Stimulated activated naive CD4-positive, alpha-beta T cell (primary cell): Measurements from ENCODE around the gene RASD2.

ENCODE experiments used
- DNase-seq, 6 experiments: peaks; one replicate each; lab custom pipeline; 2025; lab: John Stamatoyannopoulos, UW

The RASD2 gene

DNA sequence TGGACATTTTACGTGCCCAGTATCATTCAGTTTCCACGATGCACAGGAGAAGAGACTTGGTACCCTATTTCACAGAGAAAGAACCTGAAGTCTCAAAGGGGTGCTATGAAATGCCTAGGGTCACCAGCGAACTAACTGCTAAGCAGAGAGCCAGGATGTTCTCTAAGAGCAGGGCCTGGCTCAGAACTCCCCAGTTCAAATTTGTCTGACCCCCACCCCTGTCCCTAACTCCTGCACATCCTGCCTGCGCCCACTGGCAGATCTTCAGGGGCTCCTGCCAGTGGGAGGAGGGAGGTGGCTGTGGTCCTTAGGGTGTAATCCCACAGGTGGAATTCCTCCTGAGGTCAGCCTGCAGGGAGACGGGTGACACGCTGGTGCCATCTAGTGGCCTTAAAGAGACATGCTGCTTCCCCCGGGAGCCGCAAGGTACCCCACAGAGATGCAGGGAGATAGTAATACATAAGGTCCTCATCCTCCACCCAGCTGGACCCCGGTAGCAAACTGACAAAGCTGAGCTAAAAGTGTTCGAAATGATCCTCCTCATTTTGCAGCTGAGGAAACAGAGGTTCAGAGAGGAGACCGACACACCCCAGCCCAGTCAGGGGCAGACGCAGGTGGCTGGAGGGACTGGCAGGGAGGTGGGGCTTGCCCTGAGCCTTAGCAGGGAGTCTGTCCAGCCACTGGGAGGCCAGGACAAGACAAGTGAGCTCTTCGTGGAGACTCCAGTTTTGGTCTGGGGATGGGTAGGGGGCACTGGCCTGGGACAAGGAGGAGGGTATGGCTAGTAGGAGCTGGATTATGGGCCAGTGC lies 42.4 kb downstream of the RASD2 start:
- DNase-seq: peak in 5 of 6 experiments; percentile 21 to 62 (median 28)

DNA sequence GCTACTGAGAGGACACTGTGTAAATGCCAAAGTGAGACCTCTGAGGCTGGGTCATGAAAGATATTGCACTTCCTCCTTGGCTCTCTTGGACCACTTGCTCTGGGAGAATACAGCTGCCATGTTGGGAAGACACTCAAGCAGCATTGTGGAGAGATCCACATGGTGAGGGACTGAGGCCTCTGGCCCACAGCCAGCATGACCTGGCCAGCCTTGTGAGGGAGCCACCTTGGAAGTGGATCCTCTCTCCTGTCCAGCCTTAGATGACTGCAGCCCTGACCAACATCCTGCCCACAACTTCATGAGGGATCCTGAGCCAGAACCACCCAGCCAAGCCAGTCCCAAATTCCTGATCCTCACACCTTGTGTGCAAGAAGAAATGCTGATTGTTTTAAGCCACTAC lies 46.1 kb downstream of the RASD2 start:
- no peak for DNase-seq

DNA sequence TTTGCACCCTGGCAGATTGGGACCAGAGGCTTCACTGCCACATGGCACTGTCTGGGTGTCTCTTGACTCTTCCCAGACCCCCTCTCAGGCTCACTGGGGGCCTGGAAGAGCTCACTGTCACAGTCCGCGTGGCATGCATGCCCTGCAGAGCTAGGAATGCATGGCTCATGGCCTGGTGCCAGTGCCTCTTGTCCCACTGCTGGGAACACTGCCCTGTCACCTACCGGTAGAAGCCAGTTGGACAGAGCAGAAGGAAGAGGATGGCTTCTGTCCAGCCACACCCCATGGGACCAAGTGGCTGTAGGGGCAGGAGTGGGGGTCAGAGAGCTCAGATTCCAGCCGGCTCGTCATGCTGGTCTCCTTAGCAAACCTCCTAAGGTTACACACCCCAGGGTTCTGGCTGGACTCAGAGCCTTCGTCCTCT lies 46.8 kb downstream of the RASD2 start:
- DNase-seq: no peak

DNA sequence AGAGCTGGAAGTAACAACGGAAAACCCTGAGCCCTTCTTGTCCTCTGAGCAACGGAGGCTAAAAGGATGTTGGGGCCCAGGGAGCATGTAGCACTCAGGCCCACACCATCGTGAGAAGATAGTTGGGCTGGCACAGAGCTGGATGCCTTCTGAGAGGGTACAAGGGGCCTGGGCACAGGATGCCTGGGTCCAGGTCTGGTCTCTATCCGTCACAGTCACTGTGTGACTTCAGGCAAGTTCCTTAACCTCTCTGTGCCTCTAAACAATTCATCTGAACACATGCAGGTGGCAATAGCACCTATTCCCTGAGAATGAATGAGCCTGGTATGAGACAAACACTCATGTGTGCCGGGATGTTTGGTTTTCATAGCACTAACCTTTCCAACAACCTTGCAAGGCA lies 47.3 kb downstream of the RASD2 start:
- DNase-seq: no peak

DNA sequence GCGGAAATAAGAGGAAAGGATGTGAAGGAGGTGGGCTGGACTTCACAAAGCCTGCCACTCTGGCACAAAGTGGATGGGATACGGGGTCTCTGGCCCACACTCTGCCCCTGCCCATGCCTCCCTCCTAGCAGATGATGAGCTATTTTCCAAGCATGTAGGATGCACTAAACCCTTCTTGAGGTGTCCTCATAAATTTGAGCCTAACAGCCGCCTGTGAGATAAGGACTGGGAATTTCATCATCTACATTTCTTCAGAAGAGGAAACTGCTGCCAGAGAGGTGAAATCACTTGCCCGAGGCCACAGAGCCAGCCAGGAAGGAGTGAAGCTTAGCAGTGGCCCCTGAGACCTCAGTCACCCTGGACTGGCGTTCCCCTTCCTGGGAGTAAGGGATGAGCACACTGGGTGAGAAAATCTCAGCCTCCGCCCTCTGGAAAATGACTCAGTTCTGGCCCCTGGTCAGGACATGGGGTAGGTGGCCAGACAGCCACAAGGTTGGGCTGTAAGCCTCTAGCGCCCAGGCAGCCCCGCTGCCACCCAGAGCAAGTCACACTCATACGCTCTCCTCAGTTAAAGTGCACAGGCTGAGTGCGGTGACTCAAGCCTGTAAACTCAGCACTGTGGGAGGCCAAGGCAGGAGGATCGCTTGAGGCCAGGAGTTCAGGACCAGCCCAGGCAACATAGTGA lies 48.6 kb downstream of the RASD2 start:
- no peak for DNase-seq

DNA sequence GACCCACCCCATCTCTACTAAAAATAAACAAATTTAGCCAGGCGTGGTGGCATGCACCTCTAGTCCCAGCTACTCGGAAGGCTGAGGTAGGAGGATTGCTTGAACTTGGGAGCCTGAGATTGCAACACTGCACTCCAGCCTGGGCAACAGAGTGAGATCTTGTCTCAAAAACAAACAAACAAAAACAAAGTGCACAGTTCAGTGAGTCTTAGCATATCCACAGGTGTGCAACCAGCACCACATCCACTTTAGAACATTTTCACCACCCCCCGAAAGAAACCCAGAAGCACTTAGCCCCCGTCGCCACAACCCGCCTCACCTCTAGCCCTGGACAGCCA lies 49.1 kb downstream of the RASD2 start:
- DNase-seq: no peak

DNA sequence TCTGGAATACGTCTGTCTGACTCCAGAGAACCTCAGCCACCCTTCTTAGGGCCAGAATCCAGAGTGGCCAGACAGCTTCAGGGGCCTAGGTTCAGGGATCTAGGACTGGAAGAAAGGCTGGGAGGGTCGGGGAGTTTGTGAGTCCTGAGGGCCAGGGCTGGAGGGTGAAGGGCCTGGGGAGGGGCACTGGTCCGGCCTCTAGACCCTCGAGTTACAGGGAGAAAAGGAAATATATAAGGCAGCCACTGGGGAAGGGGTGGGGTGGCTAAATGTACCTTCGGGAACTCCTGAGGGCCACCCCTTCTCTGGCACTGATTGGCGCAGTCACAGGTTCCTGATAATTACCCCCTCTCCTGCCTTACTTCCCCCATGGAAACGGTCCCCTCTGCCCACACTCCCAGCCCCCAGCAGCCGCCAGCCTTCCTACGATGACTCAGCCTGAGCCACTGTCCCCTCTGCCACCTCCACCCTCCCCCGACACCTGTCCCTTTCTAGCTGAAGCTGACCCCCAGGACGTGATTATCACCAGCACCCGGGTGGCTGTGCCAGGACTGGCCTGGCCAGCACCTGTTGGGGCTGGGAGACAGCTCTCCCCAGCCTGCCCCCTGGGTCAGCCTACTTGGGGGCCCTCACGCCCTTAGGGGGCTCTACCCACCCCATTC lies 50.1 kb downstream of the RASD2 start:
- DNase-seq: no peak

DNA sequence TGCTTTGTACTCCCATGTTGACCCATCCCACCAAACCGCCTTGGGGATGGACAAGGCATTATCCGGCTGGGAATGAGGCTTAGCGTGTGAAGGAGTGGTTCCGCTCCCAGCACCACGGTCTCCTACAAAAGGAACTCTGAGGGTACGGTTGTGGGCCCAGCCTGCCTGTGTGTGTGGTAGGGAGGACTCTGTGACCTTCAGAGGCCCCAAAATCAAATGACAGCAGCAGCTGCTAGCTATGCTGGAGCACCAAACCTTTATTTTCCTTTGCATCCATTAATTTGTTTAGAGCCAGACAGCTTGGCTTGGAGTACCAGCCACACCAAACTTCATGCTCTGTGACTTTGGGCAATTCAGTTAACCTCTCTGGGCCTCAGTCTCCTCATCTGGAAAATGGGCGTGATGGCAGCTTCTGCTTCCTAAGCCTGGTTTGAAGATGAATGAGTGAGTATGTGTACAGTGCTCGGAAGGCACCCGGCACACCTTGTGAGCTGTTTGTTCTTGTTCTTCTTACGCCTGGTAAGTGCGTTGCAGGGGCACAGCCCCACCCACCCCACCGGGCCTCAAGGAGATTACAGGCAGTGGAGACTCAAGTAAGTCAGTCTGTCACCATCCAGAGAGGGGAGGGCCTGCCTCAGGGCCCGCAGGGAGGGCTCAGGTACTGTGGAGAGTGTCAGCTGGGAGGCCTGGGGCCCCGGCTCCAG lies 51.2 kb downstream of the RASD2 start:
- no peak for DNase-seq

DNA sequence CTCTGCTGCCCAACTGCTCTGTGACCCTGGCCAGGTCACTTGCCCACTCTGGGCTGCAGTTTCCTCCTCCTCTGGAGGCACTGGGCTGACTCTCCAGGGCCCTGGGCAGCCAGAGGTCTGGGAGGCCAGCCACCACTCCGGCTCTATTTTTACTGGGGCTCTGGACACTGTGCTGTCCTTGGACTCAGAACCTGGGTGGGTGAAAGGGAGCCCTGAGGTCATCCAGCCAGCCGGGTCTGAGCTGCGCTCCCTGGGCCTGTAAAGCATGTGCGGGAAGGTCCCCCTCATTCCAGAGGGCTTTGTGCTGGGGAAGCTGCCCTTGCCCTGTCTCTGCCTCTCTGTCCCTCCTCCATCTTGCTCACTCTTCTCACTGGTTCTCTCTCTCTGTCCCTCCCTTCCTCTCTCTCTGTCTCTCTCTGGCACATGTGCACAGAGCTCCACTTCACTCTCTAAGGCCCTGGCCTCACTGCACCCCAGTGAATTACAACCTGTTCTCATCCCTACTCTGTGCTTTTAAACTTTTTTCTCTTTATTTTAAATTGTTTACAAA lies 51.9 kb downstream of the RASD2 start:
- DNase-seq: no peak

DNA sequence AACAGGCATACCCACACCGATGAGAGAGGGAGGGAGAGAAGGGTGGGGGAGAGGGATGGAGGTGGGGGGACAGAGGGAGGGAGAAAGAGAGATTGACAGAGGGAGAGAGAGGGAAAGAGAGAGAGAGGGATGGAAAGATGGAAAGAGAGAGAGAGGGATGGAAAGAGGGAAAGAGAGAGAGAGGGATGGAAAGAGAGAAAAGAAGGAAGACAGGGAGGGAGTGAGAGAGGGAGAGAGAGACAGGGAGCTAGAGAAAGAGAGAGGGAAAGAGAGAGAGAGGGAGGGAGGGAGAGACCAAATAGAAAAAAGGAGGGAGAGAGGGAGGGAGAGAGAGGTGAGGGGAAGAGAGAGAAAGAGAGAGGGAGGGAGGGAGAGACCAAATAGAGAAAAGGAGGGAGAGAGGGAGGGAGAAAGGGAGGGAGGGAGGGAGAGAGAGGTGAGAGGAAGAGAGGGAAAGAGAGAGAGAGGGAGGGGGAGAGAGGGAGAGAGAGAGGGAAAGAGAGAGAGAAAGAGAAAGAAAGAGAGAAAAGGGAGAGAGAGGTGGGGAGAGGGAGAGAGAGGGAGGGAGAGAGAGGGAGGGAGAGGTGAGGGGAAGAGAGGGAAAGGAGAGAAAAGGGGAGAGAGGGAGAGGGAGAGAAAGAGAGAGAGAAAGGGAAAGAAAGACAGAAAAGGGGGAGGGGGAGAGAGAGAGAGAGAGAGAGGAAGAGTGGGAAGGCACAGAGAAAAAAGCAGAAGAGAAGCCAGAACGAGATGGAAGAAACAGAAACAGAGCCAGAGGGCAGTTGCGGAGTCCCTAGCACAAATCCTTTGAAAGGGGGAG lies 52.6 kb downstream of the RASD2 start:
- DNase-seq: no peak

DNA sequence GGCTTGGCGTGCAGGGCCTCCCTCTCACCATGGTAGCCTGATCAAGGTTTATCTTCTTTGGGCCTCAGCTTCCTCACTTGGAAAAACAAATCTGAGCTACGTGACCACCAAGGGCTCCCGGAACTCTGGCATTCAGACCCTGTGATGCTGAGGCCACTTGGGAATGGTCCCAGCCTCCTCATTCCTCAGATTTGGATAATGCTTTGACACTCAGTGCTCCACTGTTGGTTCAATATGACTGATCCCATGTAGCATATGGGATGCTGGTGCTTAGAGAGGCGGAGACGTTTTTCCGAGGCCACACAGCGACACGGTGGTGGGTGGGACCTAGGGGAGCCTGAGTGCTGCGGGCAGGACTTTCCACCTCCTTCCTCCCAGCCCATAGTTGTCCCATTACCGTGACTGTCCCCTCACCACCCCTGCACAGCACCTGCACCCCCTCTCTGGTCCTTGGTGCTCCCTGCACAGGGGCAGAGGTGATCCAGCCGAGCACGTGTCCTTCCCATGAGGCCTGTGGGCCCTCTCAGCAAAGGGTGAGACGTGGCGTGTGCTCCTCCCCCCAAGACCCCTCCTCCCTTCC lies 53.4 kb downstream of the RASD2 start:
- no peak for DNase-seq

DNA sequence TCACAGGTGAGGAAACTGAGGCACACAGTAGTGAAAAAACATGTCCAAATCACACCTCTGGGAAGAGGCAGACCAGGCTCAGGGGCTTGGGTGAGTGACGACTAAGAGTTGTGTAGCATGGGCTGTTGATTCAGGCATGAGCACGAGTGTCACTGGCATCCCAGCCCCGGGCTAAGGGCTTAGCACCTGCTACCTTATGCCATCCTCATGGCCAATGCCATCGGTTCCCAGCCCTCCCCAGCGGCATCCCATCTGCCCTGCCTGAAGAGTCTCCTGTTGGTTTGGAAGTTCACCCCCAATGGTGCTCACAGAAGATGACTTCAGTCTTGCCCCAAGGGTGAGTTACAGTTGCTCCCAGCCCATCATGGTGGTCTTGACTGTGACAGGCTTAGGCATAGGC lies 54.1 kb downstream of the RASD2 start:
- DNase-seq: no peak

DNA sequence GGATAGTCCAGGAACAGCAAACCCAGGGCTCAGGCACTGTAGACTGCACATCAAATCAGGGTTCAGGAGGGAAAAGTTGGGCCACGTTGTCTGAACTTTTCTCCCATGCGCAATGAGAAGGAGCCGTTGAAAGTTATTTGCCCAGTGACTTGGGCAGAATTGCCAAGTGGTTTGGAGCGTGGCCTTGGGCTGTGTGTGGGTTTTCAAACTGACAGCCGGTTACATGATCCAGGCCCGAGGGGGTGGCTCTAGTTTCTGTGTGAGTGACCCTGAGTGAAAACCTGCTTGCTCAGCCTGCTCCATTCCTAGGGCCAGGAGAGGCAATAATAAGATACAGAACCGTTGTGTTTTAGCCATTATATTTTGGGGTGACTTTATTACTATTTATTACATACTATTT lies 56.2 kb downstream of the RASD2 start:
- no peak for DNase-seq

DNA sequence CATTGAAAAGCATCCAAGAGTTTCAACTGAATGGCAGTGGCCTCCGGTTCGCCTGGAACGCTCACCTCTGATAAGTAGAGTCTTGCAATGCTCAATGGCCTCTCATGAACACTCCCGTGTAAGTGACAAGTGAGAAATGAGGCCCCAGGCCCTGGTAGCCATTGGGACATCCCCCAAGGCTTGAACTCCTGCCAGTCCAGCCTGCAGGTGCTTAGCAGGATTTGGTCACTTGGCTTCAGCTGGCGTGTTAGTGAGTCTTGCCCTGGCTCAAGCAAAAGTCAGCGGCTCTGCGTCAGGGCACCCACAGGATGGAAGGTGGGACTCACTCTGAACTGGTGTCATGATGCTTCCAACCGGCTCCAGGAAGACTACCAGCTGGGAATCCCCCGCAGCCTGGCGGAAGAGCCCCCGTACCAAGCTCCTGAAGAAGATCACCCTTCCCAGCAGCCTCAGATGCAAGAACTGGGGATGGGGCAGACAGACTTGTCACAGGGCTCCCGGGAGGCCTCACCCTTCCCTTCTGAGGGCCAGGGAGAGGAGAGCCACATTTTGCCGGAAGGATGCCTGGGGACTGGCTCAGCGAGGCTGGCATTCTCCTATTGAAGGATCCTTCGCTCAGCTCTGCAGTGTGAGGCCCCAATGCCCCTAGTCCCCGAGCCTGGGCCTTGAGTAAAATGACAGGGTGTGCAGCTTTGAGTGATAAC lies 57.2 kb downstream of the RASD2 start:
- no peak for DNase-seq

DNA sequence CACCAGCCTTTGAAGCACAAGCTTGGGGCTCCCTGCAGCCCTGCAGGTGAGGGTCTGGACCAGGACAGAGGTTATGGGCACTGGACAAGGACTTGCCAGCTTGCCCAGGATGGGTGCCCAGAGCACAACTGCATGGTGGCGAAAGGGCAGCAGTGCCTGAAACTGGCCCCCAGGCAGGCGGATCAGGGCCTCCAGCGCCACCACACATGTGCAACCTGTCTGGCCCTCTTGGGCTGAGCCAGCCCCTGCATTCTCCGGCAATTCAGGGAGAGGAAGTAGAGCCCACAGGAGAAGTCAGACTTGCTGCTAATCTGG lies 57.7 kb downstream of the RASD2 start:
- DNase-seq: no peak

DNA sequence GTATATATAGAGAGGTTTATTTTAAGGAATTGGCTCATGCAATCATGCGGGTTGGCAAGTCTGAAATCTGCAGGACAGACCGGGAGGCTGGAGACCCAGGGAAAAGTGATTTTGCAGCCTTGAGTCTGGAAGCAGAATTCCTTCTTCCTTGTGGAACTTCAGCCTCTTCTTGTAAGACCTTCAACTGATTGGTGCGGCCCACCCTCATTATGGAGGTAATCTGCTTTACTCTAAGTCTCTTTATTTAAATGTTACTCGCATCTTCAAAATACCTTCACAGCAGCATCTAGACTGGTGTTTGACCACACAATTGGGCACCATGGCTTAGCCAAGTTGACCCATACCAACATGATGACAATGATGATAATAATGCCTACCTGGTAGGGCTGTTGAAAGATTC lies 58.7 kb downstream of the RASD2 start:
- no peak for DNase-seq

DNA sequence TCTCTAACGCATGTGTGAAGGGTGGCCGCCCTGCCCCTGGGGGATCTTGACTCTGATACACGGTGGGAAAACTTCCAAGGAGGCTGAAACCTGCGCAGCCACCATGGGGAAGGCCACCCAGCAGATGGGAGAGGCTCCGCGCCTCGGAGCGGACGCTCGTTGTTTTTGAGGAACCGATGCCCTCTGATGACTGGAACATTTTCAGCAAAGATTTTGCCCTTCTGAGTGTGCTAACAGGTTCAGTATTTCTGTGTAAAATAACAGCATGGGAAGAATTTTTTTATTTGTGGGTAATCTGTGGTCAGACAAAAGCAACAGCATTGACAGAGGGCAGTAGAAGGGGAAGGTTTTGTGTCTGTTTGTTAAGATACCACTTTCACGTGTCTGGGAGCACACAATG lies 59.8 kb downstream of the RASD2 start:
- DNase-seq: no peak

DNA sequence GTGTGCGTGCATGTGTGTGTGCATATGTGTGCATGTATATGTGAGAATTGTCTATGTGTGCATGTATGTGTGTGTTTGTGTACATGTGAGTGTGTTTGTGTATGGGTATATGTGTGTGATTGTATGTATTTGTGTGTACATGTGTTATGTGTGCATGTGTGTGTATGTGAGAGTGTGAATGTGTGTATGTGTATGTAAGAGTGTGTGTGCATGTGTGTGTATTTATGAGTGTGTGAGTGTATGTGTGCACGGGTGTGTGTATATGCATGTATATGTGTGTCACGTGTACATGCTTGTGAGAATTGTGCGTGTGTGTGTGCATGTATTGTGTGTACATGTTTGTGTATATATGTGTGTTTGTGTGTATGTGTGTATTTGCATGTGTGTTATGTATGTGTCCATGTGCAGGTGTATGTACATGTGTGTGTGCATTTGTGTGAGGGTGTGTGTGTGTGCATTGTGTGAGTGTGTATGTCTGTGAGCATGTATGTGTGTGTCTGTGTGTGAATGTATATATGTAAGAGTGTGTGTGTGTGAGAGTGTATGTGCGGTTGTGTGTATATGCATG lies 60.5 kb downstream of the RASD2 start:
- no peak for DNase-seq

DNA sequence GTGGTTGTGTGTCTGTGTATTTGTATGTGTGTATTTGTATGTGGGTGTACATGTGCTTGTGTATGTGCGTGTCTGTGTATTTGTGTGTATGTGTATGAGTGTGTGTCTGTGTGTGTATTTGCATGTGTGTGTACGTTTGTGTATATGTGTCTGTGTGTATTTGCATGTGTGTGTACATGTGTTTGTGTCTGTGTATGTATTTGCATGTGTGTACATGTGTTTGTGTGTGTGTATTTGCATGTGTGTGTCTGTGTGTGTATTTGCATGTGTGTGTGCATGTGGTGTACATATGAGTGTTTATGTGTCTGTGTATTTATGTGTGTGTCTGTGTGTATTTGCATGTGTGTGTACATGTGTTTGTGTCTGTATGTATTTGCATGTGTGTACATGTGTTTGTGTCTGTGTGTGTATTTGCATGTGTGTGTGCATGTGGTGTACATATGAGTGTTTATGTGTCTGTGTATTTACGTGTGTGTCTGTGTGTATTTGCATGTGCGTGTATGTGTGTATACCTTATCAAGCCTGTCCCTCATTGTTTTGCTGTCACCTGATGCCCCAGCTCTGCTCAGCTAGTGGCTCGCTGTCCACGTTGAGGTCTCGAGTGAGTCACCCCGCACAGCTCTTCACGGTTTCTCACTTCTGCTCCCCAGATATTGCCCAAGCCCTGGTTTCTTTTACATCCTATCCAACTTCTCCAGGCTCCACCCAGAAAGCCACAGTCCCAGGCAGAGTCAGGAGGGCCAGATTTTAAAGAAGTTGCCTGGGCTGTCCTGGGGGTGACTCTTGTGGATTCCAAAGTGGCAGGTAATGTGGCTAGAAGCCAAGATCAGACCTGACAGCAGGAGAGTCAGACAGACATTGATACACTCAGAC lies 61.3 kb downstream of the RASD2 start:
- no peak for DNase-seq
